HG03439 (cell line): ENCODE data around the gene RNPEP.
"Not testable (repeated sequence)": the region's sequence is repeated elsewhere in the genome, so short reads cannot be mapped to it uniquely, and the experiment has no call there.

Experiments used
- ATAC-seq: cut with Tn5 transposase; IDR thresholded peaks from one replicate; pipeline ENCODE4 v1.9.1; 2021; ENCODE audit warnings: mild to moderate bottlenecking, moderate library complexity; ENCODE audit not compliant: unreplicated experiment

The RNPEP gene, protein sequence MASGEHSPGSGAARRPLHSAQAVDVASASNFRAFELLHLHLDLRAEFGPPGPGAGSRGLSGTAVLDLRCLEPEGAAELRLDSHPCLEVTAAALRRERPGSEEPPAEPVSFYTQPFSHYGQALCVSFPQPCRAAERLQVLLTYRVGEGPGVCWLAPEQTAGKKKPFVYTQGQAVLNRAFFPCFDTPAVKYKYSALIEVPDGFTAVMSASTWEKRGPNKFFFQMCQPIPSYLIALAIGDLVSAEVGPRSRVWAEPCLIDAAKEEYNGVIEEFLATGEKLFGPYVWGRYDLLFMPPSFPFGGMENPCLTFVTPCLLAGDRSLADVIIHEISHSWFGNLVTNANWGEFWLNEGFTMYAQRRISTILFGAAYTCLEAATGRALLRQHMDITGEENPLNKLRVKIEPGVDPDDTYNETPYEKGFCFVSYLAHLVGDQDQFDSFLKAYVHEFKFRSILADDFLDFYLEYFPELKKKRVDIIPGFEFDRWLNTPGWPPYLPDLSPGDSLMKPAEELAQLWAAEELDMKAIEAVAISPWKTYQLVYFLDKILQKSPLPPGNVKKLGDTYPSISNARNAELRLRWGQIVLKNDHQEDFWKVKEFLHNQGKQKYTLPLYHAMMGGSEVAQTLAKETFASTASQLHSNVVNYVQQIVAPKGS

DNA sequence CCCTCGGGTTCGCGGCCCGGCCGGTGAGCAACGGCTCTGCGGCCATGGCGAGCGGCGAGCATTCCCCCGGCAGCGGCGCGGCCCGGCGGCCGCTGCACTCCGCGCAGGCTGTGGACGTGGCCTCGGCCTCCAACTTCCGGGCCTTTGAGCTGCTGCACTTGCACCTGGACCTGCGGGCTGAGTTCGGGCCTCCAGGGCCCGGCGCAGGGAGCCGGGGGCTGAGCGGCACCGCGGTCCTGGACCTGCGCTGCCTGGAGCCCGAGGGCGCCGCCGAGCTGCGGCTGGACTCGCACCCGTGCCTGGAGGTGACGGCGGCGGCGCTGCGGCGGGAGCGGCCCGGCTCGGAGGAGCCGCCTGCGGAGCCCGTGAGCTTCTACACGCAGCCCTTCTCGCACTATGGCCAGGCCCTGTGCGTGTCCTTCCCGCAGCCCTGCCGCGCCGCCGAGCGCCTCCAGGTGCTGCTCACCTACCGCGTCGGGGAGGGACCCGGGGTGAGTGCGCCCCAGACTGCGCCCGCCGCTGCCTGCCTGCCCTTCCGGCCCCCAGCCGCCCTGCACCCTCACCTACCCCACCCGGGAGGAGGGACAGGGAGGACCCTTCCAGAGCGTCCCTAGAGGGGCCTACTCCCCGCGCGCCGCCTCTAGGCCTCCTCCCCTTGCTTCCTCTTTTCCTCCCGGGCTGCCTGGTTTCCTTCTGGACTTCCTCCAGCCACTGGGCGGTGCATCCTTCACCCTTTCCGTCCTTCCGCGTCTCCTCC is at the start of gene RNPEP:
TSS of gene RNPEP (plus strand) at position 26 of the 757 bp plus-strand sequence. CDS start at position 45, 19 bp downstream.
- ATAC-seq = peak; percentile 62

DNA sequence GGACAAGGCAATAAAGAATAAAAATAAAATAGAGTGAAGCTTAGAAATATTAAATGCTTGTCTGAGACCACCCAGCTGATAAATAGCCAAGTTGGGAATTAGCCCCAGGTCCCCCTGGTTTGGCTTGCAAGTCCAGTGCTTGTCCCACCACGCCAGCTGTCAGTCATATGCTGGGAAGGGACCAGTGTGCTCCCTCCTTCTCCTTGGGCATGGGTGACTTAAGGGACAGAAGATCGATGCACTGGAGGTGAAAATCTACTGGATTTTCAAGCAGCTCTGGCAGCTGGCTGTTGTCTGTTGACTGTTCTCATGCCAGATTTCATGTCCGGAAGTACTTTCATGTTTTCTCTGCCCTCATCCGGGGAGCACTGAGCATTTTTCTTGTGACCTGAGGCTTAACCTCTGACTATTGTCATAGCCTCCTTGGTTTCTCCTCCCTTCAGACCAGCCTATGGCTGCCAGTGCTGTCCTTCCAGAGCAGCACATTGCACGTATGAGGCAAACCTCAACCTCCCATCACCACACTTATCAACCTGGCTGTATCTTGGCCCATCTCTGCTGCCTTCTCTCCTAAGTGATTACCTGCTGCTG is 48.5 kb upstream of the RNPEP start:
- ATAC-seq = no peak

- no peak for ATAC-seq
These were observed 44.7 kb upstream of the RNPEP start for GRCh38 chr1:201937624-201938213.

DNA sequence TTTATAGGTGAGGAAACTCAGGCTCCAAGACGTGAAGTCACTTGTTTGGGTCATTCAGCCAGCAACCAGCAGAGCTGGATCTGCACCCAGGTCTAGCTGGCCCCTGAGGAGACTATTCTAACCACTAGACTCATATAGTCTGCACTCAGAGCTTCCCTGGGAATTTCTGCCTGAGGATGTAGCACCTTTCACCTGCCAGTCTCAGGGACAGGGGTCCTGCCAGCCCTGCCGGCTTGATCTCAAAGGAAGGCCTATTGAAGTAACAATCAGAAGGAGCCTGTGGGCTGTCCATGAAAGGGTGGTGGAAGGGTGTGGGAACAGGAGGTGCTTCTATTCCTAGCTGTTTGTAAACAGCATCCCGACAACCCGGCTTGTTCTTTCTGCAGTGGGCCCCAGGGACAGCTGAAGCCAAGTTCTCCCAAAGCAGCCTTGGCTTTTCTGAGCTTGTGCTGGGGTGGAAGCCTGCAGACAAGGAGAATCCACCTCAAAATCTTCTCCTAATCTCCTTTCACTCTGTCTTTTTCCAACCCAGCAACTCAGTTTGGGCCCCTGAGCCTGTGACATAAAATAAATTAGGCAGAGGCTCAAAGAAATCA is 43.9 kb upstream of the RNPEP start:
- no peak for ATAC-seq

DNA sequence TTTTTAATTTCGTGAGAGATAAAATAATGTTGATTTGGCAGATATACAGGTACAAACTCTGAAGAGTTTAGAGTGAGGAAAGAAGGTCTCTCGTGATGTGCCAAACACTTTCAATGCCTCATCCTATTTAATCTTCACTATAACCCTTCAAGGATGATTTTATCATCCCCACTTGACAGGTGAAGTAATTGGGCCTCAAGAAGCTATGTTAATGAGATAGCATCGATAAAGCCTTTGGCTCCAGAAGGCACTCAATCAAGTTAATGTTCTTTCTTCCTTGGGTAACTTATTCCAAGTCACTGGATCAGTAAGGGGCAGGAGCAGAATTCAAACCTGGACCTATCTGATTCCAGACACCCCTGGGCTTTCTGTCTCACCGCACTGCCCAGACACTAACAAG is 43.3 kb upstream of the RNPEP start:
- no peak for ATAC-seq

GRCh38 chr1:201939574-201939973 is 42.9 kb upstream of the RNPEP start:
- no peak for ATAC-seq

DNA sequence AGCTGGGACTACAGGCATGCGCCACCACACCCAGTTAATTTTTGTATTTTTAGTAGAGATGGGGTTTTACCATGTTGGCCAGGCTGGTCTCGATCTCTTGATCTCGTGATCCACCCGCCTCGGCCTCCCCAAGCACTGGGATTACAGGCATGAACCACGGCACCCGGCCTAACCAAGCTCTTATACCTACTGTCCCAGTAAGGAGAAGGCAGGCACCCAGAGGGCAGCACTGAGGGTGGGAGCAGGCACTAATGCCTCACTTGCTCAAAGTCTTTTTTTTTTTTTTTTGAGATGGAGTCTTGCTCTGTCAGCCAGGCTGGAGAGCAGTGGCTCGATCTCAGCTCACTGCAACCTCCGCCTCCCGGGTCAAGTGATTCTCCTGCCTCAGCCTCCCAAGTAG is 42.1 kb upstream of the RNPEP start:
- ATAC-seq = not testable (repeated sequence)

DNA sequence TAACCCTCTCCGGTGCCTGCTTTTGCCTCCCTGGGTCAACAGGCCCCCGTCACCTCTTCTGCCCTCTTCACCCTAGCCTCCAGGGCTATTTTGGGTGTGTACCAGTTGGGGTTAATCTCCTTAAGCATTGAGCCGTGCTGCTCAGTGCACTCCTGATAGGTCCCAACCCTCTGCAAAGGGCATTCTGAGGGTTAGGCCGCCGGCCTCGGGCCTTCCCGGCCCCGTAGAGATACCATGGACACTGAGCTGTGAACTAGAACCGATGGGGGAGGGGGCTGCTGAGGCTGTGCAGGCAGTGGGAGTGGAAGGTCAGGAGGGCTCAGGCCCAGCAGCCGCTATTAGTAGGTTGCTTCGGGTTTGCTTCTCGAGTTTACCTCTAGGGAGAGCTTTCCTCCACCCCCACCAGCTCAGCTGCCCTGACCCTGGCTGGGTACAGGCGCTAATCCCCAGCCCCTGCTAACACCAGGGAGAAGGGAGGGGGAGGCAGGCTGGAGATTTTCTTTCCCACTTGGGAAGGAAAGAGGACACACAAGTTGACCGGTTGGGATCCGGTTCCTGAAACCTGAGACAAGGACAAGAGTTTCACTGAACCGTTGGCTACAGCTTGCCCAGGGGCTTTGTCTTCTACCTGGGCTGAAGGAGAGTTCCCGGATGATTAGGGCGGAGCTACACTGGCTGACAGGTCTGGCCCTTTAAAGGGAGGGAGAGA is 40.9 kb upstream of the RNPEP start:
- no peak for ATAC-seq

- no peak for ATAC-seq
These were observed 40.3 kb upstream of the RNPEP start for GRCh38 chr1:201942129-201942495.

GRCh38 chr1:201944002-201944401 is 38.4 kb upstream of the RNPEP start:
- ATAC-seq = no peak

GRCh38 chr1:201944639-201945038 is 37.8 kb upstream of the RNPEP start:
- no peak for ATAC-seq

DNA sequence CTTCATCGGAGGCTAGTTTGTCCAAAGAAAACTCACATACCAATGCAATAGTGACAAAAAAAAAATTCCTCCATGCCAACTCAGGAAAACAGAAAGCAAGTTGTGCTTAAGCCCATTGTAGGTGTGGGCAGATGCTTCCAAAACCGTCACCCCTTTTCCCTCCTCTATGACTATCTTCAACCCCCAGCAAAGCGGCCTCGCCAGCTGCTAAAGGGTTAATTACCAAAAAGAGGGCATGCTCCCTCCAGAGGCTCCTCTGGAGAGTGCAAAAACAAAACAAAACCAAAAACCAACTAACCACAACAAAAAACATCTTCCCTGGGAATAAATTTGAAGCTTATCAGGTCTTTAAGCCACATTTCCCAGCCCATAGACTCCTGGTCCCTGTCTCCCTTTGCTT is 37.3 kb upstream of the RNPEP start:
- ATAC-seq = no peak

DNA sequence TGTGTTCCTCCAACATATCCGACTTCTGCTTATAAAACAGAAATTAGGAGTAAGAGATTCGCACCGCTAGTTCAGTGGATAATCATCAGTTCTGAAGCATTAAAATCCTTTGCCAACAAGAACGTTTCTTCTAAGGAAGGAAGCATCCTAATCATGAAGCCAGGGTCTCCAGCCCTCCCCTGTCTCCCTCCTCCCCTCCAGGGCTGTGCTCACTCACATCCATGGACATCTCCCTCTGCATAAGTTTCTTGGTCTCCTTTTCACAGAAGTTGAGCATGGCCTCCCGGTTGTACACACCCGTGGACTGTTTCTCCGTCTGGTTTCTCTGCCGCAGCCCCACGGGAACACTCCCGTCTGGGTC is 36.6 kb upstream of the RNPEP start:
- no peak for ATAC-seq

DNA sequence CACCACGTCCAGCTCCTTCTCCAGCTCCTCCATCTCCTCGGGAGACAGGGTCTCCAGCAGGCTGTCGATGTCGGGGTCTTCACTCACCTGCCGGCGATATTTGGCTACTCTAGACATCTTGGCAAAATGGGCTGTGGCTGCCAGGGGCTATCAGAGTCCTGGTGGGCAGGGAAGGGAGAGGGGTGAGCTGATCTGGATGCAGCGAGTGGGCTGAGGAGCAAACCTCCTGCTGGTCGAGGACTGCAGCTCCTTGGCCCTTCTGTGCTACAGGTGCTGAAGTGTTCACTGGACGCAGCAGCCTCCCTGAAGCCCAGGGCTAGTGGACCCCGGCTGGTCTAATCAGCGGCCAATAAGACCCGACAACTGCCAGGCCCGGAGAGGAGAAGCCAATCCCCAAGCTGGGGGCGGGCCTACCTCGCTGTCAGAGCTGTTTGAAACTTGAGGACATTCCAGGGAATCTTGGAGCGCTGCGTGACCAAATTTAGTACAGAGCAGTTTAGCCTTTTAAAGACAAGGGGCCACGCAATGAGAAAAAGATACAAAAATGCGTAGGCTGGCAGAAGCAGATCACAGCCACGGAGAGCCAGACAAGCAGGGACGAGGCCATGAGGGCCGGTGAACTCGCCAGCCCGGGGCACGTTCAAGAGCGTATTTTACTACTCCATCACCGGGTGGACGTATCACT is 36.1 kb upstream of the RNPEP start, which contains the start of gene LMOD1:
TSS of gene LMOD1 (minus strand) at position 325 of the 685 bp plus-strand sequence. CDS start at position 117, 208 bp downstream.
- no peak for ATAC-seq

DNA sequence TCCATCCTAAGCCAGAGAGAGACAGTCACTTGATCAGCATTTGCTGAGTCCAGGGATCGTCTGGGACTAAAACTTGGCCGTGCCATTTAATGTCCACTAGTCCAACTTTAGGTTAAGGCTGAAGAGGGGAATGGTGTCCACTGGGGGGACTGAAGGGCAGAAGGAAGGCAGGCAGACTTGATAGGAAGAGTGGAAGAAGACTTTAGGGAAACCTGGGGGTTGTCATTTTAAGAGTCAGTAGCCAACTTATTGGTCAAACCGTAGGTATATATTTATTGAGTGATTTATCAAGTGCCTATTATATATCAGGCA is 34.8 kb upstream of the RNPEP start:
- no peak for ATAC-seq

- ATAC-seq = no peak
These were observed 33.0 kb upstream of the RNPEP start for GRCh38 chr1:201949491-201949890.

DNA sequence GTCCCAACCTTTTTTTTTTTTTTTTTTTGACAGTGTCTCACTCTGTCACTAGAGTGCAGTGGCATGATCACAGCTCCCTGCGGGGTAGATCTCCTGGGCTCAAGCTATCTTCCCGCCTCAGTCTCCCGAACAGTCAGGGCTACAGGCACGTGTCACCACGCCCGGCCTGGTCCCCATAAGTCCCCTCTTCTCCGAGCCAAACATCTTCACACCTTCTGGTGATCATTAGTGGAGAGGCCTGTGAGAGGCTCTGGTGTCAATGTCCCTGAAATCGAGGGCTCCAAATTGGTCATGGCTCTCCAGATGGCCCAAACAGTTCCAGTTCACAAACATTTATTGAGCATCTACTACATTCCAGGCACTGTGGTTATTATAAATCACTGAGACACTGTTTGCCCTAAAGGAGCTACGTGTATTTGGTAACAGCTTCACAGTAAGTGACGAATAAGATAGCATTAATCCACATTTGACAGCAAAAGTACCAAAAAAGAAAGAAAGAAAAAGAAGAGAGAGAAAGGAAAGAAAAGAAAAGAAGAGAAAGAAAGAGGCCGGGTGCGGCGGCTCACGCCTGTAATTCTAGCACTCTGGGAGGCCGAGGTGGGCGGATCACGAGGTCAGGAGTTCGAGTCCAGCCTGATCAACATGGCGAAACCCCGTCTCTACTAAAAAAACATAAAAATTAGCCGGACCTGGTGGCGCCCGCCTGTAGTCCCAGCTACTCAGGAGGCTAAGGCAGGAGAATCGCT is 28.0 kb upstream of the RNPEP start:
- no peak for ATAC-seq

DNA sequence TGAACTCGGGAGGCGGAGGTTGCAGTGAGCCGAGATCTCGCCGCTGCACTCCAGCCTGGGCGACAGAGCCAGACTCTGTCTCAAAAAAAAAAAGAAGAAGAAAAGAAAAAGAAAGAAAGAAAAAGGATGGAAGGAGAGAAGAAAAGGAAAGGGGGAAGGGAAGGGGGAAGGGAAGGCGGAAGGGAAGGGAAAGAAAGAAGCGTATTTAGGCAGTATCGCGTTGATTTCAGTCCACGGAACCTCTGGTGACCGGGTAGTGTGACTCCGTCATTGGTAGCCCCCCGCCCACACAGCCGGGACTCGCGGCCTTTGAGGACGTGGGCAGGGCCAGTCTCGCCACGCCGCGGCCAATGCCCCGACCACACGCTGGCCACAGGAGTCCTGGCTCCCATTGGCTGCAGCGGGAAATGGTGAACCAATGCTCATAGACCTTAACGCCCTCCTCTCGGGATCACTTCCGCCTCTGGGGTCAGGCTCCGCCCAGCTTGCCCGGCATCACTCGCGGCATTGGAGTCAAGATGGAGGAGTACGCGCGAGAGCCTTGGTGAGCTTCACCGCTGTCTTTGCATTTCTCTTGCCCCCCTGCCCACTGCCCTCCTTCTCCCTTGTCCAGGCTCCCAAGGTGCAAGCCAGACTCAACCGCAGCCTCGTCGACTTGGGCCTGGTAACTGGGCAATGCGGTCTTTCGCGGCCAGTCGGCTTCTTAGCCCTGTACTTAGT is 27.3 kb upstream of the RNPEP start, which contains the start of gene TIMM17A:
TSS of gene TIMM17A (plus strand) at position 495 of the 720 bp plus-strand sequence. CDS start at position 519, 24 bp downstream.
- ATAC-seq = peak; percentile 100
